Testis (tissue), 2 donors: ENCODE measurements around the gene TUBAL3.

ENCODE experiments used
- POLR2A ChIP-seq: fragments of 450-650 bp; IDR thresholded peaks from one replicate; pipeline ENCODE4 v1.6.1; 2017; ENCODE audit warnings: antibody characterized with exemption, mild to moderate bottlenecking, moderate library complexity
- TF ChIP-seq, protein P1 (sequence below), 3 experiments: fragments of 450-650 bp in 2 of 3; fragments of 200-600 bp in 1 of 3; sonication (generic) in 1 of 3; IDR thresholded peaks; one replicate each; pipeline ENCODE4 v1.5.1; 2016 to 2019; ENCODE audit warnings: antibody characterized with exemption in 3 of 3, mild to moderate bottlenecking in 2 of 3, moderate library complexity in 1 of 3

DNA sequence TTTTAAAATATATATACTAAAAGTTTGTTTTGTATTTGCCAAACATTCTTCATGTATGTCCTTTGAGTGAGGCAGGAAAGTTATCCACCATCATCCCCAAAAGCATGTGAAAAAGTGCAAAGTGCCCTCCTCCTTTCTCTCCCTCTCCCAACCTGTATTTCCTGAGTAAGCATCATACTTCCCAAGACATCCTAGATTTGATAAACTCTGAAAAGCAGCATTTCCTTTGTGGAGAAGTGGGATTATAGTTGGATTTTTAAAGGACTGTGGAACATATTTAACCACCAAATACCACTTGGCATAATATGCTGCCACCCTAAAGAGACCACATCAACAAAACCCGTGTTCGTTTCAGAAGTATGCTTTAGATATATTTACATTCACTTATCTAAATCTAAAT lies 44.6 kb upstream of the TUBAL3 start:
- TF ChIP-seq, protein P1, sequence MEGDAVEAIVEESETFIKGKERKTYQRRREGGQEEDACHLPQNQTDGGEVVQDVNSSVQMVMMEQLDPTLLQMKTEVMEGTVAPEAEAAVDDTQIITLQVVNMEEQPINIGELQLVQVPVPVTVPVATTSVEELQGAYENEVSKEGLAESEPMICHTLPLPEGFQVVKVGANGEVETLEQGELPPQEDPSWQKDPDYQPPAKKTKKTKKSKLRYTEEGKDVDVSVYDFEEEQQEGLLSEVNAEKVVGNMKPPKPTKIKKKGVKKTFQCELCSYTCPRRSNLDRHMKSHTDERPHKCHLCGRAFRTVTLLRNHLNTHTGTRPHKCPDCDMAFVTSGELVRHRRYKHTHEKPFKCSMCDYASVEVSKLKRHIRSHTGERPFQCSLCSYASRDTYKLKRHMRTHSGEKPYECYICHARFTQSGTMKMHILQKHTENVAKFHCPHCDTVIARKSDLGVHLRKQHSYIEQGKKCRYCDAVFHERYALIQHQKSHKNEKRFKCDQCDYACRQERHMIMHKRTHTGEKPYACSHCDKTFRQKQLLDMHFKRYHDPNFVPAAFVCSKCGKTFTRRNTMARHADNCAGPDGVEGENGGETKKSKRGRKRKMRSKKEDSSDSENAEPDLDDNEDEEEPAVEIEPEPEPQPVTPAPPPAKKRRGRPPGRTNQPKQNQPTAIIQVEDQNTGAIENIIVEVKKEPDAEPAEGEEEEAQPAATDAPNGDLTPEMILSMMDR (IDR thresholded peaks at IDR 0.05): no peak
- TF ChIP-seq POLR2A: no peak
